ENCODE data around the gene MROH2A.

DNA sequence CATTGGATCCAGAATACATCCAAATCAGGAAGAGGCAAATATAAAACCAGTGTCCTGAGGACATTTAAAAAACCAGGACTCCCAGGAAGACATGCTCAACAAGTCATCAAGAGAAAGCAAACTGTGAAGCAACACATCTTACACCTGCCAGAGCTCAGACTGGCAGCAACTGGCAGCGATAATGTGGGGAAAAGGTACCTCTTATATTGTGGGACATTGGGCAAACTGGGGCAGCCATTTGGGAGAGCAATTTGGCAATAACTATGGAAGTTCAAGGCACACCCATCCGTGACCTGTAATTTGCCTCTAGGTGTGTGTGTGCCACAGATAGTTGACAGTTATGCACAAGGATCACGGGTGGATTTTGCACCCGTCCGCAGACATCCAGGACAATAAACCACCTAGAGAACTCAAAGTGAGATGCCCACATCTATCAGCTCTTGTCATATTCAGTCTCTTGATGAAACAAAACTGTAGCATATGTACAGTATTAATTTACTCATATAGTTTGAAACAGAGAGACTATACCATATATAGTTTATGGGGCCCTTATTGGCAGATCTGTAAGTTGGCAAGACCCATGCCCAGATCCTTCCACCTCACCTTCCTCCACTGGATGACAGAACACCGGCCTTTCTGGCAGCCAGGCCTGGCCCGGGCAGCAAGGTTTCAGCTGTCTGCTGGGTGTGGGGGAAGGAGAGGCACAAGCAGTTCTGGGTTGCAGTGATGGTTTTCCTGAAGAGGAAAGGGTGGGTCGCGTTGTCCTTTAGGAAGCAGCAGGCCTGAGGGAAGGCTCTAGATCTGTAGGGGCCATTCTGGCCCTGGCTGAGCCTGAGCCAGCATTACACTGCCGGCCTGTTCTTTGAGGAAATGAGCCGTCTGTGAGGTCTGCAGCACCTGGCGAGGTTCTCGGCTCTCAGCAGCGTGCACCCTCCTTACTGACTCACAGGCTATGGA is 57.4 kb downstream of the MROH2A start:
- TF ChIP-seq GATA3 (IDR thresholded peaks at IDR 0.05; ENCODE audit: low read depth, low read length) = no peak
- no peak for TF ChIP-seq GATA2 (IDR thresholded peaks at IDR 0.05; ENCODE audit: low read depth, low read length)
